Karpas-422 (cell line): ENCODE data around the gene ACTN1. TPM values are rescaled to one million over a fixed set of nuclear protein-coding genes. Genes with fewer than 3 reads are reported as not detected.

Source experiments
- DNase-seq: peaks from one replicate; pipeline ENCODE4 v3.0.0-alpha.2; 2015
- H2AFZ ChIP-seq: fragments of 200-600 bp; sonication (generic); 2 replicates; pipeline ENCODE4 v1.6.1; 2014; ENCODE audit warnings: antibody characterized with exemption, low read length, mixed read lengths
- H3K27ac ChIP-seq: fragments of 200-600 bp; sonication (generic); 2 replicates; pipeline ENCODE4 v1.5.1; 2014; ENCODE audit warnings: mild to moderate bottlenecking, low read length, moderate library complexity
- H3K27me3 ChIP-seq: fragments of 200-600 bp; sonication (generic); 2 replicates; pipeline ENCODE4 v1.6.1; 2014; ENCODE audit warnings: low read length, mixed read lengths
- H3K36me3 ChIP-seq: fragments of 200-600 bp; sonication (generic); 2 replicates; pipeline ENCODE4 v1.6.1; 2014; ENCODE audit warnings: low read length, mixed read lengths; ENCODE audit not compliant: insufficient read depth
- H3K4me1 ChIP-seq: fragments of 200-600 bp; sonication (generic); 2 replicates; pipeline ENCODE4 v1.6.1; 2014; ENCODE audit warnings: mild to moderate bottlenecking, low read length, mixed read lengths
- H3K4me2 ChIP-seq: fragments of 200-600 bp; sonication (generic); 2 replicates; pipeline ENCODE4 v1.6.1; 2014; ENCODE audit warnings: low read length, low read depth, mild to moderate bottlenecking; ENCODE audit not compliant: poor library complexity, severe bottlenecking
- H3K4me3 ChIP-seq: fragments of 200-600 bp; sonication (generic); 2 replicates; pipeline ENCODE4 v1.5.1; 2014; ENCODE audit warnings: mild to moderate bottlenecking, antibody characterized with exemption, low read length, mixed read lengths
- H3K79me2 ChIP-seq: fragments of 200-600 bp; sonication (generic); 2 replicates; pipeline ENCODE4 v1.6.1; 2014; ENCODE audit warnings: mild to moderate bottlenecking, low read length, mixed read lengths
- H3K9ac ChIP-seq: fragments of 200-600 bp; sonication (generic); 2 replicates; pipeline ENCODE4 v1.6.0; 2014; ENCODE audit warnings: low read length
- H3K9me2 ChIP-seq: fragments of 200-600 bp; sonication (generic), shearing (Covaris generic); replicated peaks from 2 replicates; pipeline ENCODE4 v1.6.0; 2014; ENCODE audit warnings: mild to moderate bottlenecking, low read length, moderate library complexity; ENCODE audit not compliant: insufficient read depth
- H3K9me3 ChIP-seq: fragments of 300-700, 200-600 bp; sonication (generic); 2 replicates; pipeline ENCODE4 v1.6.1; 2014; ENCODE audit warnings: low read length, mixed read lengths
- H4K20me1 ChIP-seq: fragments of 200-600 bp; sonication (generic); 2 replicates; pipeline ENCODE4 v1.6.1; 2014; ENCODE audit warnings: mild to moderate bottlenecking, antibody characterized with exemption, low read length, low read depth; ENCODE audit not compliant: insufficient read depth
- total RNA-seq: library from RNA; depleted of rRNA; stranded (reverse); fragments of >200 nt; shearing (Covaris generic); gene quantifications from 2 replicates; pipeline ENCODE4 v1.2.3, GENCODE V29; 2014; ENCODE audit warnings: low replicate concordance

ACTN1 gene
- total RNA-seq, 1 experiment from 2014 or later: not detected

DNA sequence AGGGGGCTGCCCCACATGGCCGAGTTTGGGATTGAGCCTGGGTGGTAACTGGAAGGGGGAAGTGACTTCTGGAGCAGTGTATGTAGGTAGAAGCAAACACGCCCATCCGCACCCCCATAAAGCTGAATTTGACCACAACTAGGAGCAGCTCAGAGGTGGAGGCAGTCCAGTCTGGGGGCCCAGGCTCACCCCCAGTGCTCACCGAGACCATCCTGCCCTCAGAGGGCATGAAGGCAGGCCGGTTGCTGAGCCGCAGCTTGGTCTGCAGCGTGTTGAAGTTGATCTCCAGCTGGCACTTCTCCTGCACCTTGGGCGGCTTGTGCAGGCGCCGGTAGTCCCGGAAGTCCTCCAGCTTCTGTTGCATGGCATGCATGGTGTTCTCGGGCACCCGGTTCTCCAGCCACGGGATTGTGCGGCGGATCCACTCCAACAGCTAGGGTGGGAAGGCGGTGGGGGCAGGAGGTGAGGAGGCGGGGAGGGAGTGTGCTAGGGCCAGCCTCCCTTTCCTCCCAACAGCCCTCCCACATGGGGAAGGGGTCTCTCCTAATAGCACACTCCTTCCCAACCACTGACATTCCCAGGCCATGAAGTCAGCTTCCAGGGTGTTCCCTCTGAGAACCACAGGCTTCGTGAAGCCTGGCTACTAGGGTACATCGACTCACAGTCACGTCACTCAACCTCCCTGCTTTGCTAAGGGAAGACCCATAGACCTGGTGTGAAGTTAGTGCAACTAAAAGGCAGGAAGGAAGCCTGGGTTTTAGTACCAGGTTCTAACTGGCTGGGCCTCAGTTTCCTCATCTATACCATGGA lies 87.0 kb downstream of the ACTN1 start:
- Histone ChIP-seq H3K9ac (no peak overlapping the region), H3K27me3 (no peaks in the 10 kb centered on the region), H3K9me2 (no peaks in the 10 kb centered on the region), H2AFZ (no peak overlapping the region), H3K4me3 (no peak overlapping the region), H3K79me2 (no peaks in the 10 kb centered on the region), H4K20me1 (no peaks in the 10 kb centered on the region), H3K36me3 (no peaks in the 10 kb centered on the region), H3K4me1 (no peaks in the 10 kb centered on the region), H3K4me2 (no peak overlapping the region), H3K9me3 (no peaks in the 10 kb centered on the region), H3K27ac (no peak overlapping the region)
- no peak for DNase-seq

DNA sequence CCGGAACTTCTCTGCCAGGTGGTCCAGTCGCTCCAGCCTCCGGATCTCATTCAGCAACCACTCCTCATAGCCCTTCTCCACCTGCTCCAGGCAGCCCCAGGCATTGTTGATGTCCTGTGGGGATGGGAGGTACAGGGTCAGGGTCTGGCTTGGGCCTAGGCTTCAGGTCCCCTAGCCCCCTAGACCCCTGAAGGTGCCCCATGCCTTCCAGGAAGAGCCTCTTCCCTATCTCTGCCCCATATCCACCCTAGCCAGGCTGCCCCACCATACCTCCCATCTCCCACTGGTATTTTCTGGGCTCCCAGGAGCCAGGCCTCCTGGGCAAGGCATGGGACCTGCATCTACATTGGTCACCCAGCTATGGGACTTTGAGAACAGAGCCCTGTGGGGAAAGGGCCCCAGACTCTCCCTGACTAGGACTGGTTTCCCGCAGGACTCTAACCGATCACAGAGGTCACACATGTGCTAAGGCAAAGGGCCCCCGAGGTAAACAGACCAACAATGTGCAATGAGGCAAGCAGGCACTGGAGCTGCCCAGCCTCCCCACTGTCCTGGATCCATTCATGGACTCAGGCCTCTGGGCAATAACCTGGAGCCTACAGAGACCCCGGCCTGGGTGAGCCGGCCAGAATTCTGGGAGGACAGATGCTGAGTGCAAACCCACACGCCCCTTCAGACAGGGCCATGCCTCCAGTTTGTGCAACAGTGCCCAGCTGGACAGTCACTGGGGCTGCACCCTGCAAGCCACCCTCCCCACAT lies 88.8 kb downstream of the ACTN1 start:
- Histone ChIP-seq H3K36me3 (no peaks in the 10 kb centered on the region), H3K9ac (no peak overlapping the region)
- no peak for DNase-seq

DNA sequence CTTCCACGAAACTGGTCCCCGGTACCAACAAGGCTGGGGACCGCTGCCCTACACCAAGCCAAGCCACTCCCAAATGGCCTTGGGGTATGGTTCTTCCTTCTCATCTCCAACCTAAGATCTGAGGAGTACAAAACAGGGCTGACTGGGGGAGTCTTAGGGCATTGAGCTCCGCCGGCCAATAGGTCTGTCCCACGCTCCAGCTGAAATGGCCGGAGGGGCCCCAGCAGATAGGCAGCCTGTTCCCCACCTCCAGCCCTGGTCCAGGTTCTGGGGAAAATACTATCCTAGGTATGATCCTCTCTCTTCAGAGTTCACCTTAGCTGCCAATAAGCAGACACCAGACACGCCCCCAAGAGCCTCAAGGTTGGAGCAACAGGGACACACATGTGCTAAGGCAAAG lies 90.2 kb downstream of the ACTN1 start:
- H3K36me3 ChIP-seq: no peaks in the 10 kb centered on the region
- no peak overlapping the region for H3K4me3 ChIP-seq
- no peaks in the 10 kb centered on the region for H4K20me1 ChIP-seq
- no peak overlapping the region for H3K4me2 ChIP-seq
- no peaks in the 10 kb centered on the region for H3K79me2 ChIP-seq
- H3K27me3 ChIP-seq: no peaks in the 10 kb centered on the region
- H3K9ac ChIP-seq: no peak overlapping the region
- no peak overlapping the region for H3K27ac ChIP-seq
- DNase-seq: no peak
- no peak overlapping the region for H2AFZ ChIP-seq
- no peaks in the 10 kb centered on the region for H3K9me3 ChIP-seq
- no peaks in the 10 kb centered on the region for H3K4me1 ChIP-seq
- no peaks in the 10 kb centered on the region for H3K9me2 ChIP-seq

More for the DNA sequence above, 88.8 kb downstream of the ACTN1 start:
- no peaks in the 10 kb centered on the region for H3K4me1 ChIP-seq
- no peaks in the 10 kb centered on the region for H3K27me3 ChIP-seq
- no peaks in the 10 kb centered on the region for H4K20me1 ChIP-seq
- H3K4me2 ChIP-seq: no peak overlapping the region
- no peak overlapping the region for H3K27ac ChIP-seq
- no peaks in the 10 kb centered on the region for H3K9me3 ChIP-seq
- no peak overlapping the region for H2AFZ ChIP-seq
- H3K9me2 ChIP-seq: no peaks in the 10 kb centered on the region
- no peaks in the 10 kb centered on the region for H3K79me2 ChIP-seq
- no peak overlapping the region for H3K4me3 ChIP-seq

DNA sequence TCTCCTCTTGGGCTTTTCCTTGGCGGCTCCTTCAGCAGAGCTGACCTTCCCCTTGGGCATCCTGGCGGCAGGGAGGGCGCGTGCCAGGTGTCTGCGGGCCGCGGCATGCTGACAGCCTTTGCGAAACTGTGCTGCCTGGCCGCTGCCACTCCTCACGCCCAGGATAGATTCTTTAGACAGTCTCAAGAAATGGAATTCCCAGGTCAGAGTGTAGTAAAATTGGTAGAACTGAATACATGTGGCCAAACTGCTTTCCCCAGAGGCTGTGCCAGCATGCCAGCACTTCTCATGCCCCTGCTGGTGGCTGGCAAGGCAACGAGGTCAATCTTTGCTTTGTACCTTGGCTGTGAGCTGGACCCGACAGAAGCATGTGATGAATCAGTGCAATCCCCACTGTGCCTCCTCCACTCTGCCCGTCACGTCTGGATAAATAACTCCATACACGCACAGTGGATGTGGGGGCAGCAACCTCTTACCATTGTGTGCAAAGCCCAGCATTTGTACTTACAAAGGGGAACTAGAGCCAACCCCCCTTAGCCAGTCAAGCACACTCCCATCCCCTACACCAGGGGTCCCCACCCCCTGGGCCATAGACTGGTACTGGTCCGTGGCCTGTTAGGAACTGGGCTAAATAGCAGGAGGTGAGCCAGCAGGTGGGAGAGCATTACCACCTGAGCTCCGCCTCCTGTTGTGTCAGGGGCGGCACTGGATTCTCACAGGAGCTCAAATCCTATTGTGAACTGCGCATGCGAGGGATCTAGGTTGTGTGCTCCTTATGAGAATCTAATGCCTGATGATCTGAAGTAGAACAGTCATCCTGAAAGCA lies 90.9 kb downstream of the ACTN1 start:
- Histone ChIP-seq H3K36me3 (no peaks in the 10 kb centered on the region), H3K27ac (no peak overlapping the region), H3K4me3 (no peak overlapping the region), H3K27me3 (no peaks in the 10 kb centered on the region), H3K4me1 (no peaks in the 10 kb centered on the region), H3K79me2 (no peaks in the 10 kb centered on the region), H3K9me2 (no peaks in the 10 kb centered on the region), H4K20me1 (no peaks in the 10 kb centered on the region), H3K9ac (no peak overlapping the region), H3K9me3 (no peaks in the 10 kb centered on the region), H2AFZ (no peak overlapping the region), H3K4me2 (no peak overlapping the region)
- no peak for DNase-seq

DNA sequence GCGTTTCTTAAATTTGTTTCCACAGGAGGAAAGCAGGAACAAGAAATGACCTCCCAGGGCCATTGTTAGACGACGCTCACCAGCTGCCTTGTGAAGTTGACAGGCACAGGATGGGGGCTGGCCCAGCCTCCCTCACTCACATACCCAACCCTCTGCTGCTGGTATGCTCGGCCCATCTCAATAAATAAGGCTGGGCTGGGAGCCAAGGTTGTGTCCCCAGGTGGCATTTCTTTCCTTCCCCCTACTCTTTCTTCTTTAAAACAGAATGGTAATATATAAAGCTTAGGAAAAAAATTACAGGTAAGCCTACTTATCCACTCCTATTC lies 93.0 kb downstream of the ACTN1 start:
- H2AFZ ChIP-seq: no peak overlapping the region
- H3K9ac ChIP-seq: no peak overlapping the region
- no peak overlapping the region for H3K4me2 ChIP-seq
- no peaks in the 10 kb centered on the region for H3K36me3 ChIP-seq
- no peaks in the 10 kb centered on the region for H3K9me3 ChIP-seq
- H3K79me2 ChIP-seq: no peaks in the 10 kb centered on the region
- no peak overlapping the region for H3K4me3 ChIP-seq
- DNase-seq: no peak
- H3K27ac ChIP-seq: no peak overlapping the region
- H3K27me3 ChIP-seq: no peaks in the 10 kb centered on the region
- no peaks in the 10 kb centered on the region for H4K20me1 ChIP-seq
- H3K9me2 ChIP-seq: no peaks in the 10 kb centered on the region
- no peaks in the 10 kb centered on the region for H3K4me1 ChIP-seq

DNA sequence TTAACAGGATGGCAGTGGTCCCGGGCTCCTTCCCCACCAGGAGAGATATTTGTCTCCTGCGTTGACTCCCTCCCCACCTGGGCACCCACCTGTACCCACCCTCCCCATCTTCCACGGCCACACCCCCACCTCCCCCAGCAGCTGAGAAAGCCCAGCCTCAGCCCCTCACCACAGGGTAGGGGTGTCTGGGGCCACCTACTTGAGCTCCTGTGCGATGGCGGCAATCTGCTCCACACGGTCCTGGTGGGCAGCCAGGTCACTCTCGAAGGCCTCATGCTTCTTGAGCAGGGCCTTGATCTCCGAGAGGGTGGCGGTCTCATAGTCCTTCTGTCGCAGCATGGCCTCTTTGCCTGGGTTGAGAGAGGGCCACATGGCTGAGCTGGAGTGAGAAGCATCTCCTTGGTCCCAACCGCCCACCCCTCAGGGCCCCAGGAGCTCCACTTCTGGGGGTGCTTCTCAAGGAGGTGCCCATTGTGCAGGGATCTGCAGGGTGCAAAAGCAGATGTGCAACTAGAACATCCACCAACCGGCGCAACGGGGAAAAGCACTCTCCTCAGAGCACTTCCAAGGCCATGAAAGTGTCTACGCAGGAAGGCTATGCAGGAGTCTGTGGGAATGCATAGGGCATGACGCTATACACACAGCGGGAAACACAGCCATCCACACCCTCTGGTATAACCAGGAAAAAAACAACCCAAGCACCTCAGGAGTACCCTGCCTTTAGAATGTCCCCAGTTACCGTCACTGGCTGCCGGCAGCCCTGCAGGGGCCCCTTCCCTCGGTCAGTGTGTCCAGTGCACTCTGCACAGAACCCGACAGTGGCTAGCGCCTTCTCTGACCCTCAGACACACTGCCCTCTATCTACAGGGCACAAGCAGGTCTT lies 93.6 kb downstream of the ACTN1 start:
- Histone ChIP-seq H3K4me1 (no peaks in the 10 kb centered on the region), H3K4me2 (no peak overlapping the region), H2AFZ (no peak overlapping the region), H3K79me2 (no peaks in the 10 kb centered on the region), H3K9me2 (no peaks in the 10 kb centered on the region), H3K9ac (no peak overlapping the region), H3K9me3 (no peaks in the 10 kb centered on the region), H3K36me3 (no peaks in the 10 kb centered on the region), H3K4me3 (no peak overlapping the region), H3K27me3 (no peaks in the 10 kb centered on the region), H4K20me1 (no peaks in the 10 kb centered on the region), H3K27ac (no peak overlapping the region)
- no peak for DNase-seq

DNA sequence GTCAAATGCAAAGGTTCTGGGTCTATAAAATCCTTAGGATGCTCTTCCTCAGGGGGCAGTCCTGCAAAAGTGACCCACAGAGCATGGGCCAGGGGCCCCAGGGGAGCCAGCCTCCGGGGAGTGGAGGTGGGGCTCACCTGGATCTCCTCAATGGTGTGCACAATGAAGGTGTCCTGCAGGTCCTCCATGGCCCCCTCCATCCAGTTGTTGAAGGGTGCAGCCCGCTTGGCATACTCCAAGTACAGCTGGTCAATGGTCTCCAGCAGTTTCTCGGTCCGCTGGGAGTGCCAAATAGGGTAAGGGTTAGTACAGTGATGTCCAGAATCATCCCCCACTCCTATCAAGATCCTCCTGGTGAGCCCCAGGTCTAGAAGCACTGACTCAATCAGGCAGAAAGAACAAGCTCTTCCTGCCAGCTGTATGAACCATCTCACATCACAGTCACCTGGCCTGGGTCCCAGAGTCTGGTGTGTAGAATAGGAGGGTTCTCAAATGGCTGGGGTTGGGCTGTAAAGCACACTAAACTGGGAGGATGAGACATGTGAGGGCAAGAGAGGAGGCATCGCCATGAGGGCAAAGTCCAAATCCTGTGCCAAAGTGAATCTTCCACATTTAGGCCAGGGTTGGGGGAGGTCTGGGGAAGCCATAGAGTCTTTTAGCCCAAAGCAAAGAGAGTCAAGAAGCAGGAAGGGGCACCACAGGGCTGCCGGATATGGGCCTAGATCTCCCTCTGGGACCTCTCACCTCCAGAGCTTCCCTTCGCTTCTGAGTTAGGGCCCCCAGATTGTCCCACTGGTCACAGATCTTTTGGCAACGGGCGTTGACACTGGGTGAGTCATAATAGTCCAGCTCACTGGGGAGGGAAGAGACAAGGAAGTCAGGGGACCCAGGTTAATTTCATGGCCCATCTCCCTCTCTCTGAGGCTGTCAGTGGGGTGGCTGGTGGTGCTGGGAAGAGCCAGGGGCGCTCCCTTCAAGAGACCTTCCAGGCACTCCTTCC lies 94.8 kb downstream of the ACTN1 start:
- Histone ChIP-seq H3K4me1 (no peaks in the 10 kb centered on the region), H3K36me3 (no peaks in the 10 kb centered on the region), H3K27ac (no peak overlapping the region), H3K9ac (no peak overlapping the region), H4K20me1 (no peaks in the 10 kb centered on the region), H2AFZ (no peak overlapping the region), H3K27me3 (no peaks in the 10 kb centered on the region), H3K9me3 (no peaks in the 10 kb centered on the region), H3K79me2 (no peaks in the 10 kb centered on the region), H3K4me2 (no peak overlapping the region), H3K9me2 (no peaks in the 10 kb centered on the region), H3K4me3 (no peak overlapping the region)
- DNase-seq: no peak
